GM21390 (cell line): ENCODE measurements around the gene RND1.

ENCODE experiments used
- ATAC-seq: cut with Tn5 transposase; IDR thresholded peaks from one replicate; pipeline ENCODE4 v1.9.1; 2021; ENCODE audit not compliant: unreplicated experiment

The RND1 gene

GRCh38 chr12:48828293-48828692 lies 37.4 kb downstream of the RND1 start:
- no peak for ATAC-seq

GRCh38 chr12:48827513-48828096 lies 38.1 kb downstream of the RND1 start:
- ATAC-seq: no peak

GRCh38 chr12:48827026-48827425 lies 38.6 kb downstream of the RND1 start:
- ATAC-seq: no peak

- no peak for ATAC-seq
Observed at GRCh38 chr12:48826209-48826855, 39.3 kb downstream of the RND1 start.

GRCh38 chr12:48824905-48825304 lies 40.8 kb downstream of the RND1 start:
- no peak for ATAC-seq

- no peak for ATAC-seq
Observed at GRCh38 chr12:48824112-48824511, 41.6 kb downstream of the RND1 start.

GRCh38 chr12:48823281-48823680 lies 42.4 kb downstream of the RND1 start:
- no peak for ATAC-seq

- no peak for ATAC-seq
Observed at GRCh38 chr12:48822711-48823110, 43.0 kb downstream of the RND1 start.

GRCh38 chr12:48822139-48822538 lies 43.5 kb downstream of the RND1 start:
- ATAC-seq: no peak

GRCh38 chr12:48819986-48820725 lies 45.5 kb downstream of the RND1 start:
- ATAC-seq: no peak

GRCh38 chr12:48818831-48819590 lies 46.7 kb downstream of the RND1 start:
- ATAC-seq: no peak

- ATAC-seq: no peak
Observed at GRCh38 chr12:48817873-48818830, 47.5 kb downstream of the RND1 start, which contains the start of gene CACNB3. CACNB3 (plus strand) TSS chr12:48818496; CDS start chr12:48818930, 434 bp downstream.

GRCh38 chr12:48816143-48816854 lies 49.4 kb downstream of the RND1 start:
- ATAC-seq: no peak

- peak; percentile 41 for ATAC-seq
Observed at GRCh38 chr12:48815126-48816110, 50.3 kb downstream of the RND1 start.

- peak; percentile 87 for ATAC-seq
Observed at GRCh38 chr12:48814262-48815125, 51.2 kb downstream of the RND1 start.

GRCh38 chr12:48813465-48814261 lies 52.0 kb downstream of the RND1 start:
- no peak for ATAC-seq

GRCh38 chr12:48812389-48812788 lies 53.3 kb downstream of the RND1 start:
- no peak for ATAC-seq
